CD4-positive, alpha-beta T cell treated with Interleukin-1 beta for 1 hour (primary cell): ENCODE measurements around the gene SLC16A13.
"Not testable (repeated sequence)": the region's sequence is repeated elsewhere in the genome, so short reads cannot be mapped to it uniquely, and the experiment has no call there.

ENCODE experiments used
- DNase-seq, 2 donors: peaks; one replicate each; pipeline ENCODE4 v3.0.0-alpha.2; 2020 to 2022

SLC16A13 gene

DNA sequence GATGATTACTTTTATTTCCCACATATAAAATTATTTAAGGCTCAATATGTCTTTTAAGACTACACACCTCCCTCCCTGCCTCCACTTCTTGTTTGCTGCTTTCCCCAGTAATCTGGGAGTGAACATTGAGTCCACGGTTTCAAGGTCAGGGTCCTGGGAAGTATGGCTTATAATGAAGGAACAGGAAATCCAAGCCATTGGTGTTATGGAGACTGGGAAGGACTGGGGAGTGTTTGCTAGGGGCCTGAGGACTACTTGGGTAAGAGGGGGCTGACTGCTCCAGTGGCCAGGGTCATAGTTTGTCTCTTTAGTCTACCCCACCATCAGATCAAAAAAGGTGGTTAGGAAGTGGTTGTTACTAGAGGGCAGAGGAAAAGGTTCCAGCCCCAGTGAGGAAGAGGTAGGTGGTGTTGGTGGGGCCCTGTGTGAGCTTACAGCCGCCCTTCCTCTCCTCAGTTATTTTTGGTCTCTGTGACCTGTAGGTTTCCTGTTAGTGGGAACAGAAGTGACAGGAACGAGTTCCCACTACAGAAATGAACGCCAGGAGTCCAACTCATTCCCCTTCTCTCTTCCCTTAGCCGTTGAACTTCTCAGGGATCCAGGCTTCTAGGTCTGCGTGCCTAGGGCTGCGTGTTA lies 742 bp upstream of the SLC16A13 start:
- peak; percentile 53 to 73 for DNase-seq

- DNase-seq = no peak
Measured at GRCh38 chr17:7038025-7038862, 2.4 kb downstream of the SLC16A13 start.

- DNase-seq = no peak
Measured at GRCh38 chr17:7039832-7040231, 4.0 kb downstream of the SLC16A13 start.

- DNase-seq = peak; percentile 32 to 35
Measured at GRCh38 chr17:7041607-7042500, 6.0 kb downstream of the SLC16A13 start.

DNA sequence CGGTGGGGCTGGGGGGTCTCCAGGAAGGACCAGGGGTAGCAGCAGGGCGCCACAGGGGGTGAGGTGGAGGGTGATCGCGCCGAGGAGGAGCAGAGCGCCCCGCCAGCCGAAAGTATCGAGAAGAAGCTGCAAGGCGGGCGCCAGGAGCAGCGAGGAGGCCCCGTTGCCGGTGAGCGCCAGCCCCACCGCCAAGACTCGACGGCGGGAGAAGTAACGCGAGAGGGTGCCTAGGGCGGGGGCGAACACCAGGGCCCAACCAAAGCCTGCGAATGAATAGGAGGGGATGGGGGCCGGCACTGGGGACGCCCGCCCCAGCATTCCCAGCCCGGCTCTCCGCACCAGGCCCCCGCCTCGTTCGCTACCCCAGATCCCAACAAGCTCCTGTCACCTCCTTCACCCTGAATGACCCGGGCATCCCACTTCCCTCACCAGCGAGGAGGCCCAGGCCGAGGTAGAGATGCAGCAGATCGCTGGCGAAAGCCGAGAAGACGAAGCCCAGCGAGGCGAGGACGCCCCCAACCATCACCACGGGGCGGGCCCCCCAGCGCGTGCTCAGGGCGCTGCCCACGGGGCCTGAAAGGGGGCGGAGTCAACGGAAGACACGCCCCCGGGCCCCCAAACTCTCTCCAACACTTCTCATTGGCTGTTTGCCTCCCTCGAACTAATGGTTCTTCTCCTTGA lies 6.8 kb downstream of the SLC16A13 start:
- peak; percentile 51 to 59 for DNase-seq

GRCh38 chr17:7043182-7043496 lies 7.3 kb downstream of the SLC16A13 start:
- no peak for DNase-seq

GRCh38 chr17:7043497-7044198 lies 7.8 kb downstream of the SLC16A13 start, which contains the start of gene SLC16A11:
Gene SLC16A11, minus strand, starts transcription at chr17:7044092. Its CDS starts 579 bp downstream, at chr17:7043513.
- peak in 1 of 2 donors; percentile 74 for DNase-seq

DNA sequence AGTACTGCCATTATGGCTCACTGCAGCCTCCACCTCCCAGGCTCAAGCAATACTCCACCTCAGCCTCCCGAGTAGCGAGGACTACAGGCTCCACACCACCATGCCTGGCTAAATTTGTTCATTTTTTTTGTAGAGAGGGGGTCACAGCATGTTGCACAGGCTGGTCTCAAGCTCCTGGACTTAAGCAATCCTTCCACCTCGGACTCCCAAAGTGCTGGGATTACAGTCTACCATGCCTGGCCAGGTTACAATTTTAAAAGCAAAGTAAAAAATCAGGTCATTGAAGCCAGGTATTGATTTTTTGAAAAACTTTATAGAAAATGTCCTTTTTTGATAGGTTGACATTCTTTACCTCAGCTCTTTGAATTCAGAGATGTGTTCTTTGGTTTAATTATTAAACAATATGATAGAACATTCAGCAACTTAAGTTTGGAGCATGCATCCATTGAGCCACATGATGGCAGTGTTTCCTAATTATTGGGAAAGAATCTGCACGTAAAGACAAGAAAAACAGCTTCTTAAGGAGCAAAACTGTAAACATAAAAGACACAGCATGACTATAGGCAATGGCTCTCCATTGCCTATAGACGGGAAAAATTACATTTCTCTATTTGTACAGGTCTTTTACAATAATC lies 9.8 kb downstream of the SLC16A13 start:
- DNase-seq = peak; percentile 55 to 82

DNA sequence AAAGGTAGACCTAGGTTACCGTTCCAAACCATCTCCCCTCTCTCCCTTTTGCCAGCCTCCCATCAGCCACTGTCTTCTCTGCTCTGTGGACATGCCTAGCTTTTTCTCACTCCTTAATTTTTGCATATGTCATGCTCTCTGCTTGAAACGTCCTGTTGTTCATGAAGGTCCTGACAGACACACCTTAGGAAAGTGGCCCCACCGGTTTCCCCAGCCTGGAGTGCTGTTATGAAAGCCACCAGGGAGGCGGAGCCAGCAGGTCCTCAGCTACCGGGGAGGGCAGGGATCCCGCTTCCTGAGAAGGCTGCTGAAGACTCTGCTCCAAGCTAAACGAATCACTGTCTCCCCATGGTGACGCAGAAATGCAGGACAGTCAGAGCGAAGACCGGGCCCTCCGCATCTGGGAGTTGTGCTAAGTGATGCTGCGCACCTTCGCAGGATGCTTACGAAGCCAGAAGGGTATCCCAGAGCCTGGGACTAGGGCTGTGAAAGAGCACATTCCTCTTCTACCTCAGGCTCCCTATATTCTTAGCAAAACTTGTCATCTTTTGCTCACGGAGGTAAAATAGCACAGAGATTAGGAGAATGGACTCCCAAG lies 10.4 kb downstream of the SLC16A13 start:
- DNase-seq = peak; percentile 16 to 47

GRCh38 chr17:7046725-7047397 lies 11.0 kb downstream of the SLC16A13 start:
- DNase-seq = peak; percentile 89

DNA sequence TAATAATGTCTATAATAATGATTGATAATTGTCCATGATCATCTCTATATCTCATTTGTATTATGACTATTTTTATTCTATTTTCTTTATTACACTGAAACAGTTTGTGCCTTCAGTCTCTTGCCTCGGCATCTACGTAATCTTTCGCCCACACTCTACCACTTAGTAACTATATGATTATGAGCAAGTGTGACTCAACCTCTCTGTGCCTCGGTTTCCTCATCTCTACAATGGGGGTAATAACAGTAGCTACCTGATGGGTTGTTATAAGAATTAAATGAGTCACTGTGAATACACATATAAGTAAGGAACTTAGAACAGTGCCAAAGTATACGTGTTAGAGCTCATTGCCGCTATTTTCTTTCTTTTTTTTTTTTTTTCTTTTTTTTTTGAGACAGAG lies 11.8 kb downstream of the SLC16A13 start:
- no peak for DNase-seq

DNA sequence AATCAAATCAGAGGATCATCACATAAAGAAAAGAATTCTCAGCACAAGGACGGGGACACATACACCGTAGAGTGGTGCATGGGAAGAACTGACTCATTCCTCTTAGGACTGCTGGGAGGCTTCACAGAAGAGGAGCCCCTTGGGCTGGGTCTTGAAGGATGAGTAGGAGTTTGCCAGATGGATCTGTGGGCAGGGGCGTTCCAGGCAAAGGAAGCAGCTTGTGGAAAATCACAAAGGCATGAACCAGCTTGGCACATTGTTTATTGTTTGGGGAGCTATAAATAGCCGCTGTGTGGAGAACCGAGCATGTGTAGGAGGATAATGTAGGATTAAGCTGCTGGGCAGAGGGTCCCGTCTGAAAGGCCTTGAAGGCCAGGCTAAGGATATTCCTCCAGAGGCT lies 13.2 kb downstream of the SLC16A13 start:
- DNase-seq = no peak

GRCh38 chr17:7050583-7050982 lies 14.8 kb downstream of the SLC16A13 start:
- not testable (repeated sequence) for DNase-seq

DNA sequence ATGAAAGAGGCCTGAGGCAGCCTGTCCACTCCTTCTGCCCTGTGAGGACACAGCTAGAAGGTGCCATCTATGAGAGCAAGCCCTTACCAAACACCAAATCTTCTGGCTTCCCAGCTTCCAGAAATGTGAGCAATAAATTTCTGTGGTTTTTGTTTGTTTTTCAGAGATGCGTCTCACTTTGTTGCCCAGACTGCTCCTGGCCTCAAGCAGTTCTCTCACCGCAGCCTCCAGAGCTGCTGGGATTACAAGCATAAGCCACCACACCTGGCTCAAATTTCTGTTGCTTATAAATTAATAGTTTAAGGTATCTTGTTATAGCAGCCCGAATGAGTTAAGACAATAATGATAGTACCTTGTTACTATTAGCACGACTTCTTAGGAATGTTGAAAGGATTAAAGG lies 20.6 kb downstream of the SLC16A13 start:
- DNase-seq = no peak

DNA sequence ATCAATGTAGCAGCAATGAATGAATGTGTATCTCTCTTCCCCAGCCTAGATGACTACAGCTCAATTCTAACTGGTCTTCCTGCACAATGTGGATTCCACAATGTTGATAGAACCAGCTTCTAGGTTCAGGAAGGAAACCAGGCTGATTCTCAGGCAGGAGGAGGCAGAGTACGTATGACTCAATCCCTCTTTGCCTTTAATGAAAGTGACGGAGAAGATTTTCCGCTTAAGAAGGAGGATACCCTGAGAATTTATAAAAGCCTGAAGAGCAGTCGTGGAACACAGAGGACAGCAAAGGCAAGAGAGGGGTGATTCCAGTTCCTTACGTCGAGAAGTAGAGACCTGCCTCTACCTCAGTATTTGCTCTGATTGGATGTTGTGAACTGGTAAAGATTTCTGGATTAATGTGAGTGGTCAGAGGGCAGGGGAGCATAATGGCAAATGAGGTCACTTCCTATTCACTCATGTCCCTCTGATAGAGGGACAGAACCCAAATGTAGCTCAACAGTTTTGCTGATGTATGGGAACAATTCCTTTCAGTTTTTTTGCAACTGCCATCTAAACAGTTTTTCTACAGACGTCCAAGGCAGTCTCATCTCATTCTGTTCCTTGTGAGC lies 23.1 kb downstream of the SLC16A13 start:
- no peak for DNase-seq

DNA sequence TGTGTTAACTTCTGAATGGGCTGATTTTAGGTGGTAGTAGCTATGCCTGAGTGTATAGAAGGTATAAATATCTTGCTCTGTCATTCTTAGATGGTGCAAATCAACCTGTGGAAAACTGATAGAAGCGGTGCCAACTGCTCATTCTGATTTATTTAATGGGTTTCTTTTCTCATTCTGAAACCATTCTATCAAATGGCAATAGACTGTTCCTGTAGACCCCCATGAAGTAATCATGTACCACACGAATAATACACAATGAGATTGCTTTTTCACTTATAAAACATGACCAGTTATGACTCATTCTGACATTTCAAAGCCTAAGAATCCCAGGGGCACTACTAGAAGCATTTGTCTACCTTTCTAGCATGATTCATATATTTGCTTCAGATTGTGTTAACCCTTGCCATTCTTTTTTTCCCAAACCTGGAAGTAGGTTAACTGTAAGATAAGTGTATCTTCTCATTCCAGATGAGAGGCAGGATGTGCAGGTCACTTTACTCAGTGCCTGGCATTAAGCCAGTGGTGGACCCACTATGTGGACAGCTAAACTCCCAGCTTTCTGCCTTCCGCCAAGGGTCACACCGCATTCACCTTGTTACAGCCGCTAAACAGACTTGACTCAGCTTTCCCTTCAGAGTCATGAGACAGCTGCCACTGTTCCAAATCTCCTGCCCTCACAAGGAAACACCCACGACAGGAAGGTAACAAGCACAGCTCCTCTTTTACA lies 24.5 kb downstream of the SLC16A13 start:
- no peak for DNase-seq

- no peak for DNase-seq
Measured at GRCh38 chr17:7063518-7064094, 27.8 kb downstream of the SLC16A13 start.

DNA sequence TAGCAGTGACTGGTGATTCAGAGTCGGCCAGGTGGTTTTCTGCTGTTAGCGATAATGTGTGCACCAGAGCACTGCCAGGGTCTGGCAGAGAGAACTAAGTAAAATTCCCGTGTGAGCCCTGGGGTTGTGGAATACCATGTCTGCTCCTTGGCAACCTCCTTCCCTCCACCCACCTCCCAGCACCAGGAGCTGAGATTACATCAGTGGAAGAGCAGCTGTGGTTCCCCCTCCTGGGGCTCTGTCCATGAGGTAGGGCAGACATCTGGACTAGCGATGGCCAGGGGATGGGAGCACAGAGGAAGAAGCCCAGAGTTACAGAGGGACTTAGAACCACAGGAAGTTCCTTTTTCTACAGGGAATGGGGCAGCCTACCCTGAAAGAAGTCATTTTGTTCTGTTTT lies 28.4 kb downstream of the SLC16A13 start:
- DNase-seq = no peak

DNA sequence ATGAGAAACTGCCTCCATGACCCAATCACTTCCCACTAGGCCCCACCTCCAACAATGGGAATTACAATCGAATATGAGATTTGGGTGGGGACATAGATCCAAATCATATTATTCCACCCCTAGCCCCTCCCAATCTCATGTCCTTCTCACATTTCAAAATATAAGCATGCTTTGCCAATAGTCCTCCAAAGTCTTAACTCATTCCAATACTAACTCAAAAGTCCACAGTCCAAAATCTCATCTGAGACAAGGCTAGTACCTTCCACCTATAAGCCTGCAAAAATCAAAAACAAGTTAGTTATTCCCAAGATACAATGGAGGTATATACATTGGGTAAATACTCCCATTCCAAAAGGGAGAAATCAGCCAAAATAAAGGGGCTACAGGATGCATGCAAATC lies 31.4 kb downstream of the SLC16A13 start:
- DNase-seq = no peak
